ENCODE measurements around the gene CCDC70. TPM values are rescaled to one million over a fixed set of nuclear protein-coding genes. Genes with fewer than 3 reads are reported as not detected.

Gene CCDC70
- total RNA-seq, 2 donors from 2014 or later, result not detected

DNA sequence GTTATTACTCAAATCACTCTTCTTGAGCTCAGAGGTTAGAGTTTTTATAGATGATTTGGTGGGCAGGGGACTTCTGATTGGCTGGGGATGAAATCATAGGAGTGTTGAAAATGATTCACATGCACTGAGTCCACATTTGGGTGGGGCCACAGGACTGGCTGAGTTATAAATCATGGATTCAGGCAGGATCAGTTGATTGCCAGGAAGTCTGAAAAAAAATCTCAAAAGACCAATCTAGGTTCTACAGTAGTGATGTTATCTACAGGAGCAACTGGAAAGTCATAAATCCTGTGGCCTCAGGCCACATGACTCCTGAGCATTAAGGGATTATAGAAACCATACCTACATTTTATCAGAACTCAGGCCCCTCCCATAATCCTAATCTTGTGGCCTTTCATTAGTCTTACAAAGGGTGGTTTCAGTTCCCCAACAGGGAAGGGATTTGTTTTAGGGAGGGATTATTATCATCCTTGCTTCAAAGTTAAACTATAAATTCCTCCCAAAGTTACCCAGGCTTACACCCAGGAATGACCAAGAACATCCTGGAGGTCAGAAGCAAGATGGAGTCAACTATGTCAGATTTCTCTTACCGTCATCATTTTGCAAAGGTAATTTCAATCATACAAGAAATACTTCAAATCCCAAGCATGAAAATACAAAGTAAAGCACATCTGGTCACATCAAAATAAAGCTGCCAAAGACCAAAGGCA is 5.6 kb upstream of the CCDC70 start:
- TF ChIP-seq, protein P1, sequence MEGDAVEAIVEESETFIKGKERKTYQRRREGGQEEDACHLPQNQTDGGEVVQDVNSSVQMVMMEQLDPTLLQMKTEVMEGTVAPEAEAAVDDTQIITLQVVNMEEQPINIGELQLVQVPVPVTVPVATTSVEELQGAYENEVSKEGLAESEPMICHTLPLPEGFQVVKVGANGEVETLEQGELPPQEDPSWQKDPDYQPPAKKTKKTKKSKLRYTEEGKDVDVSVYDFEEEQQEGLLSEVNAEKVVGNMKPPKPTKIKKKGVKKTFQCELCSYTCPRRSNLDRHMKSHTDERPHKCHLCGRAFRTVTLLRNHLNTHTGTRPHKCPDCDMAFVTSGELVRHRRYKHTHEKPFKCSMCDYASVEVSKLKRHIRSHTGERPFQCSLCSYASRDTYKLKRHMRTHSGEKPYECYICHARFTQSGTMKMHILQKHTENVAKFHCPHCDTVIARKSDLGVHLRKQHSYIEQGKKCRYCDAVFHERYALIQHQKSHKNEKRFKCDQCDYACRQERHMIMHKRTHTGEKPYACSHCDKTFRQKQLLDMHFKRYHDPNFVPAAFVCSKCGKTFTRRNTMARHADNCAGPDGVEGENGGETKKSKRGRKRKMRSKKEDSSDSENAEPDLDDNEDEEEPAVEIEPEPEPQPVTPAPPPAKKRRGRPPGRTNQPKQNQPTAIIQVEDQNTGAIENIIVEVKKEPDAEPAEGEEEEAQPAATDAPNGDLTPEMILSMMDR (IDR thresholded peaks at IDR 0.05), result no peak
- Histone ChIP-seq H3K36me3 (no peaks in the 10 kb centered on the region), H3K4me3 (no peak overlapping the region), H3K9me3 (no peaks in the 10 kb centered on the region), H3K27ac (peak overlapping the region; percentile 52), H3K27me3 (no peaks in the 10 kb centered on the region), H3K4me1 (no peaks in the 10 kb centered on the region), H3K9ac (ENCODE audit: low read depth in 2 of 2, low read length in 2 of 2) (no peak overlapping the region)
- intact Hi-C loops (cut with DNase I), result no loop called here
- DNase-seq, result peak; percentile 70

DNA sequence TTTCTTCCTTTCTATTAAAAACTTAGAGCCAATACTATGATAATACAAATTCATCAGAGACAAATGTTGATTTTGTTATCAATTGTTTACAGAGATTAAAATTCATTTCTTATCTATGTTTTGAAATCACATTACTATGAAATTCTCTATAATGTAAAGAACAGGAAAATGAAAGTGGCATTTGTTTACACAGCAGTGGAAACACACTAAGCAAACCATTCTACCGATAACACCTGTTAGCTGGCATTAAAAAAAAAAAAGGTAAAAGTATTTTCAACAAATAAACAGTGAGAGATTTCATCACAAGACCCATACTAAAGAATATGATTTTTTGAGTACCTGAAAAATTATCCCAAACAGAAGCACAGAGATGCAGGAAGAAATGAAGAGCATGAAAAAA is 4.8 kb upstream of the CCDC70 start:
- DNase-seq, result no peak
- intact Hi-C loops (cut with DNase I), result no loop called here

DNA sequence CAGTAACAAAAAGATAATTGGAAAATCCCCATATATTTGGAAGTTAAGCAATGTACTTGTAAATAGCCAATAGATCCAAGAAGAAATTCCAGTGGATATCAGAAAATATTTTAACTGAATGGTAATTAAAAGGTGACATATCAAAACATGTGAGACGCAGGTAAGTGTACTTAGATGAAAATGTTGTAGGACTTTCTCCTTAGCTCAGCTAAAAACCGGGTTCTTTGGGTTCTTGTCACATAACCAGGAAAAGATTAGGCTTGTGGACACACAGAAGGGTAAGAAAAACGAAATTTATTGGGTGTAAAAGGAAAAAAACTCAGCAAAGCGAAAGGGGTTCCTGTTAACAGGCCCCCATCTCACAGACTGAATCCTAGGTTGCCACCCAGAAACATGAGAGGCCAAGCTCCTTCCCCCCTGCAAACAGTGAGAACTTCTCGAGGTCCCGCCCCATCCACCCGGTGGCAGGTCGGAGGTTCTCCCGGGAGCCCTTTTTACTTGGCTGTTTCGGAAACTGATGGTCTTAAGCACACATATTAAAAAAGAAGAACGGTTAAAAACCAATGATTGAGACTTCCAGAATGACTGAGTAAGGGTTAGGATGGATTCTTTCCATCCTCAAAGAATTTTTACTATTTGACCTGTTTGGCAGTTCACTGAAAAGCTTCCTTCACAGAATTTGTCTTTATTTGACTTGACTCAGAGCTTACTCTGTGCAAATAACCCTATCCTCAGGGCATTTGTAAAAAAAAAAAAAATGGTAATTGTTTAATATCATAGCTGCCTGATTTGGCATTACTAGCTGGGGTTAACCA is 3.1 kb upstream of the CCDC70 start:
- no peak overlapping the region for H3K9ac ChIP-seq (ENCODE audit: low read depth in 2 of 2, low read length in 2 of 2)
- no peaks in the 10 kb centered on the region for H3K36me3 ChIP-seq
- no peaks in the 10 kb centered on the region for H3K4me1 ChIP-seq
- intact Hi-C loops (cut with DNase I), result no loop called here
- no peaks in the 10 kb centered on the region for H3K27me3 ChIP-seq
- no peaks in the 10 kb centered on the region for H3K9me3 ChIP-seq
- H3K4me3 ChIP-seq, result no peak overlapping the region
- DNase-seq, result no peak
- TF ChIP-seq, protein P1 (IDR thresholded peaks at IDR 0.05), result no peak
- H3K27ac ChIP-seq, result no peak overlapping the region

More for the DNA sequence above, 4.8 kb upstream of the CCDC70 start:
- TF ChIP-seq, protein P1 (IDR thresholded peaks at IDR 0.05), result no peak
- Histone ChIP-seq H3K27me3 (no peaks in the 10 kb centered on the region), H3K4me3 (no peak overlapping the region), H3K36me3 (no peaks in the 10 kb centered on the region), H3K27ac (no peak overlapping the region), H3K9me3 (no peaks in the 10 kb centered on the region), H3K4me1 (no peaks in the 10 kb centered on the region), H3K9ac (ENCODE audit: low read depth in 2 of 2, low read length in 2 of 2) (no peak overlapping the region)

DNA sequence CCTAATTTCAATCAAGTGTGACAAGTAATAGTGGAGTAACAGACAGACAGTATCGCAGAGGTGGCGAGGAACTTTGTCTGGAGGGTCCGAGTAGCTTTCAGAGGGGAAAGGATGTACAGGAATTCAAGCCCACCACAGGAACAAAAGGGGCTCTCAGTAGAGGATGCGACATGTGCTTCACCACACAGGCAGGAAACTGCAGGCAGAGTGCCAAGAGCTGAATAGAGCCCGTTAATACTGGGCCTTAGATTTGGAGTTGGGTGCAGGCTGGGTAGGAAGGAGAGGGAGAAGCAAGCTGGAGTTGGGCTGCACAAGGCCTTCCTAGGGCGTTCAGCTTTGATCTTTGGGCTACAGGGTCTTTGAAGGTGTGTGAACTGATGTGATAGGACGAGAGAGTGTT is 1.2 kb downstream of the CCDC70 start:
- H3K27me3 ChIP-seq, result no peaks in the 10 kb centered on the region
- TF ChIP-seq, protein P1 (IDR thresholded peaks at IDR 0.05), result no peak
- H3K9me3 ChIP-seq, result no peaks in the 10 kb centered on the region
- no peak for DNase-seq
- H3K4me3 ChIP-seq, result no peak overlapping the region
- intact Hi-C loops (cut with DNase I), result no loop called here
- no peaks in the 10 kb centered on the region for H3K36me3 ChIP-seq
- no peak overlapping the region for H3K27ac ChIP-seq
- H3K9ac ChIP-seq (ENCODE audit: low read depth in 2 of 2, low read length in 2 of 2), result no peak overlapping the region
- no peaks in the 10 kb centered on the region for H3K4me1 ChIP-seq

DNA sequence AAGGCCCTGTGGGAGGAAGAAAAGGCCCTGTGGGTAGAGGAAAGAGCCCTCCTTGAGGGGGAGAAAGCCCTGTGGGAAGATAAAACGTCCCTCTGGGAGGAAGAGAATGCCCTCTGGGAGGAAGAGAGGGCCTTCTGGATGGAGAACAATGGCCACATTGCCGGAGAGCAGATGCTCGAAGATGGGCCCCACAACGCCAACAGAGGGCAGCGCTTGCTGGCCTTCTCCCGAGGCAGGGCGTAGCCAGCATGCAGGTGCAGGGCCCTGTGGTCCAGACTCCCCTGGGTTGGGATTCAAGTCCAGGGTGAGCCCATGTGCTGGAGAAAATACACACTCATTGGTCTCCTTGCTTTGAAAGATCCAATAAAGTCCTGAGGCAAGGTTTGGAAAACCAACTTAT is 4.1 kb downstream of the CCDC70 start:
- DNase-seq, result no peak
- Histone ChIP-seq H3K4me3 (no peak overlapping the region), H3K36me3 (no peaks in the 10 kb centered on the region), H3K27me3 (no peaks in the 10 kb centered on the region), H3K27ac (no peak overlapping the region), H3K9me3 (no peaks in the 10 kb centered on the region), H3K9ac (ENCODE audit: low read depth in 2 of 2, low read length in 2 of 2) (no peak overlapping the region), H3K4me1 (no peaks in the 10 kb centered on the region)
- intact Hi-C loops (cut with DNase I), result no loop called here
- TF ChIP-seq, protein P1 (IDR thresholded peaks at IDR 0.05), result no peak

Measured in colonic mucosa (tissue), 4 donors.